Vagina (tissue), 2 donors: Measurements from ENCODE around the gene FIBCD1. TPM values are rescaled to one million over a fixed set of nuclear protein-coding genes. Genes with fewer than 3 reads are reported as not detected.

Source experiments
- DNase-seq, 2 donors: peaks; one replicate each; pipeline ENCODE4 v3.0.0-alpha.2; 2017; ENCODE audit errors: extremely low spot score in 2 of 2
- H3K27ac ChIP-seq: fragments of 200-600 bp; sonication (generic); one replicate; pipeline ENCODE4 v1.5.1; 2019
- H3K27me3 ChIP-seq: fragments of 200-600 bp; sonication (generic); one replicate; pipeline ENCODE4 v1.5.1; 2019
- H3K36me3 ChIP-seq, 2 donors: fragments of 200-600 bp; sonication (generic); one replicate each; pipeline ENCODE4 v1.5.1; 2017 to 2019
- H3K4me1 ChIP-seq: fragments of 200-600 bp; sonication (generic); one replicate; pipeline ENCODE4 v1.5.1; 2019
- H3K4me3 ChIP-seq, 2 donors: fragments of 200-600 bp; sonication (generic); 1 replicate in 1 of 2; 2 replicates in 1 of 2; pipeline ENCODE4 v1.5.1; 2016 to 2019
- H3K9me3 ChIP-seq: fragments of 200-600 bp; sonication (generic); one replicate; pipeline ENCODE4 v1.5.1; 2019
- POLR2A ChIP-seq, 2 donors: fragments of 450-650 bp; IDR thresholded peaks; one replicate each; pipeline ENCODE4 v1.6.1; 2017; ENCODE audit warnings: antibody characterized with exemption in 2 of 2, mild to moderate bottlenecking in 2 of 2, moderate library complexity in 2 of 2
- POLR2AphosphoS5 ChIP-seq, 2 donors: sonication (generic); formaldehyde crosslinking; IDR thresholded peaks; one replicate each; pipeline ENCODE4 v1.9.0; 2017; ENCODE audit warnings: antibody characterized with exemption in 2 of 2, mild to moderate bottlenecking in 2 of 2, low read depth in 1 of 2; ENCODE audit not compliant: insufficient read depth in 1 of 2
- intact Hi-C: fragments of 100-400 bp; cut with DNase I; formaldehyde crosslinking; loops from one replicate; pipeline ENCODE4 v1.15.1; 2023
- total RNA-seq: library from RNA; depleted of rRNA; stranded (reverse); fragments of >200 nt; gene quantifications from one replicate; pipeline ENCODE4 v1.2.3, GENCODE V29; 2016
- TF ChIP-seq, protein P1 (sequence below), 3 experiments: fragments of 450-650 bp in 2 of 3; fragments of 200-600 bp in 1 of 3; sonication (generic) in 1 of 3; IDR thresholded peaks; one replicate each; pipeline ENCODE4 v1.5.1; 2017 to 2019; ENCODE audit warnings: antibody characterized with exemption in 3 of 3, mild to moderate bottlenecking in 2 of 3, moderate library complexity in 2 of 3

Gene FIBCD1
- total RNA-seq, 1 donor from 2014 or later: not detected

DNA sequence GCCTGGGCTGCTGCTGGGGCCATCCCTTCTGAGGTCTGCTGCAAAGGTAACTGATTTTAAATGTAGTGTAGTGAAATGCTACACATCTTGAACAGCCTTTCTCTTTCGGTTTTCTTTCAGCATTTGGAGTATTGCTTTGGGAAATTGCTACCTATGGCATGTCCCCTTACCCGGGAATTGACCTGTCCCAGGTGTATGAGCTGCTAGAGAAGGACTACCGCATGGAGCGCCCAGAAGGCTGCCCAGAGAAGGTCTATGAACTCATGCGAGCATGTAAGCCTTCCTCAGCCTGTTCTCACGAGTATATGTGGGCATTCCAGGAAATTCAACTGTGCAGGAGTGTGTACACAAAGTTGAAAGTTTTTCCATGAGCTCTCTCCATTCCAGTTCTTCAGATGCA lies 60.8 kb downstream of the FIBCD1 start:
- no peak overlapping the region for H3K4me3 ChIP-seq
- no peak for DNase-seq
- intact Hi-C loops: loop anchor here (10.0 kb wide), 1 partner anchor 167 kb away; no protein-coding TSS in a partner anchor
- peaks cover 0 to 98% of the 10 kb centered on the region in 2 donors for H3K36me3 ChIP-seq
- no peak overlapping the region for H3K27ac ChIP-seq
- H3K4me1 ChIP-seq: no peaks in the 10 kb centered on the region
- TF ChIP-seq, protein P1, sequence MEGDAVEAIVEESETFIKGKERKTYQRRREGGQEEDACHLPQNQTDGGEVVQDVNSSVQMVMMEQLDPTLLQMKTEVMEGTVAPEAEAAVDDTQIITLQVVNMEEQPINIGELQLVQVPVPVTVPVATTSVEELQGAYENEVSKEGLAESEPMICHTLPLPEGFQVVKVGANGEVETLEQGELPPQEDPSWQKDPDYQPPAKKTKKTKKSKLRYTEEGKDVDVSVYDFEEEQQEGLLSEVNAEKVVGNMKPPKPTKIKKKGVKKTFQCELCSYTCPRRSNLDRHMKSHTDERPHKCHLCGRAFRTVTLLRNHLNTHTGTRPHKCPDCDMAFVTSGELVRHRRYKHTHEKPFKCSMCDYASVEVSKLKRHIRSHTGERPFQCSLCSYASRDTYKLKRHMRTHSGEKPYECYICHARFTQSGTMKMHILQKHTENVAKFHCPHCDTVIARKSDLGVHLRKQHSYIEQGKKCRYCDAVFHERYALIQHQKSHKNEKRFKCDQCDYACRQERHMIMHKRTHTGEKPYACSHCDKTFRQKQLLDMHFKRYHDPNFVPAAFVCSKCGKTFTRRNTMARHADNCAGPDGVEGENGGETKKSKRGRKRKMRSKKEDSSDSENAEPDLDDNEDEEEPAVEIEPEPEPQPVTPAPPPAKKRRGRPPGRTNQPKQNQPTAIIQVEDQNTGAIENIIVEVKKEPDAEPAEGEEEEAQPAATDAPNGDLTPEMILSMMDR (IDR thresholded peaks at IDR 0.05): no peak
- H3K9me3 ChIP-seq: no peaks in the 10 kb centered on the region
- no peaks in the 10 kb centered on the region for H3K27me3 ChIP-seq

DNA sequence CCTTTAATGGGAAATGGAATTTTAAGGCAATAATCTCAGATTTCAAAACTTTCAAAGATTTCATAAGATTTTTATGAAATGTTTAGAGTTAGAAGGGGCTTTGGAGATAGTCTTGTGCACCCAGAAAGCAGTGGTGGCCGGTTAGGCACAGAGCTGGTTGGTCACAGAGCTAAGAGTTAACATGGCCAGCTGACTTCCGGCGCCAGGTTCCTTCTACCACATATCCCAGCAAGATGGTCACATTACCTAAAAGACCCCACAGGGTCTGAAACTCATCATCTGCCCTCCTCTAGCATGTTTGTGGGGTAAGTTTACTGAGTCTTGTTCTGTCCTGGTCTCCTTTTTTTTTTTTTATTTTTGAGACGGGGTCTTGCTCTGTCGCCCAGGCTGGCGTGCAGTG lies 61.7 kb downstream of the FIBCD1 start:
- Histone ChIP-seq H3K9me3 (no peaks in the 10 kb centered on the region), H3K4me3 (no peak overlapping the region), H3K4me1 (no peaks in the 10 kb centered on the region), H3K27me3 (no peaks in the 10 kb centered on the region), H3K27ac (no peak overlapping the region), H3K36me3 (peaks cover 0 to 99% of the 10 kb centered on the region in 2 donors)
- intact Hi-C loops: loop anchor here (10.0 kb wide), 1 partner anchor 168 kb away; no protein-coding TSS in a partner anchor
- no peak for TF ChIP-seq POLR2AphosphoS5 (IDR thresholded peaks at IDR 0.05; ENCODE audit: insufficient read depth in 1 of 2, low read depth in 1 of 2)
- DNase-seq: no peak

DNA sequence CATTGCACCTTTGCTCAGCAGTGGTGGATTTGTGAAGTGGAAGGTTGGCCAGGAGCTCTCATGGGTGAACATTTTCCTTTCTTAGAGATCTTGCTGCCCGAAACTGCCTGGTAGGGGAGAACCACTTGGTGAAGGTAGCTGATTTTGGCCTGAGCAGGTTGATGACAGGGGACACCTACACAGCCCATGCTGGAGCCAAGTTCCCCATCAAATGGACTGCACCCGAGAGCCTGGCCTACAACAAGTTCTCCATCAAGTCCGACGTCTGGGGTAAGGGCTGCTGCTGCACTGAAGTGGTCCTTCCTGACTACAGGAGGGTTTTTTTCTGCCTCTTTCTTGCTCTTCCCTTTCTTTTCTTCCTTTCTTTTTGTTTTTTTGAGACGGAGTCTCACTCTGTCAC lies 64.3 kb downstream of the FIBCD1 start:
- intact Hi-C loops: loop anchor here (10.0 kb wide), 1 partner anchor 170 kb away; no protein-coding TSS in a partner anchor
- peaks cover 23% of the 10 kb centered on the region for H3K4me1 ChIP-seq
- TF ChIP-seq POLR2A (IDR thresholded peaks at IDR 0.05) (no peak), POLR2AphosphoS5 (IDR thresholded peaks at IDR 0.05; ENCODE audit: insufficient read depth in 1 of 2, low read depth in 1 of 2) (no peak)
- TF ChIP-seq, protein P1 (IDR thresholded peaks at IDR 0.05): no peak
- H3K36me3 ChIP-seq: peaks cover 0 to 81% of the 10 kb centered on the region in 2 donors
- DNase-seq: no peak
- no peaks in the 10 kb centered on the region for H3K9me3 ChIP-seq
- H3K27me3 ChIP-seq: no peaks in the 10 kb centered on the region
- no peak overlapping the region for H3K4me3 ChIP-seq
- H3K27ac ChIP-seq: no peak overlapping the region

DNA sequence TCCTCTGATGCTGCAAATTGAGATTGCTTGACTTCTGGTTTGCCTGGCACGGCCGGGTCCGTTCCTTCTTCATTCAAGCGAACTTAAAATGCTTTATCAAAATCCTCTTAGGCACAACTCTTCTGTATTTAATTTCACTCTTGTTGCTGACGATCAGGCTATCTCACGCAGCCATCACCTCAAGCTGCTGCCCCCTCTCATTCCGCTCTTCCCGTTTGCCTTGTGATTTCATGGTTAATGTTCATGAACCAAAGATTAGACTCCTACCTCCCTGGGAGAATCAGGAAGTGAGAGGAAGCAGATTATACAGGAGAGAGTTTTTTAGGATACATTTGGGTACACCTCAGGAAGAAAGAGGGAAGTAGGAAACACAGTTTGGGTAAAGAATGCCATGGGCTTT lies 65.1 kb downstream of the FIBCD1 start:
- Histone ChIP-seq H3K27ac (no peak overlapping the region), H3K4me3 (no peak overlapping the region), H3K4me1 (peaks cover 29% of the 10 kb centered on the region), H3K9me3 (no peaks in the 10 kb centered on the region), H3K27me3 (no peaks in the 10 kb centered on the region), H3K36me3 (peaks cover 0 to 72% of the 10 kb centered on the region in 2 donors)
- intact Hi-C loops: loop anchor here (10.0 kb wide), 1 partner anchor 171 kb away; no protein-coding TSS in a partner anchor
- TF ChIP-seq POLR2AphosphoS5 (IDR thresholded peaks at IDR 0.05; ENCODE audit: insufficient read depth in 1 of 2, low read depth in 1 of 2): no peak
- no peak for DNase-seq

DNA sequence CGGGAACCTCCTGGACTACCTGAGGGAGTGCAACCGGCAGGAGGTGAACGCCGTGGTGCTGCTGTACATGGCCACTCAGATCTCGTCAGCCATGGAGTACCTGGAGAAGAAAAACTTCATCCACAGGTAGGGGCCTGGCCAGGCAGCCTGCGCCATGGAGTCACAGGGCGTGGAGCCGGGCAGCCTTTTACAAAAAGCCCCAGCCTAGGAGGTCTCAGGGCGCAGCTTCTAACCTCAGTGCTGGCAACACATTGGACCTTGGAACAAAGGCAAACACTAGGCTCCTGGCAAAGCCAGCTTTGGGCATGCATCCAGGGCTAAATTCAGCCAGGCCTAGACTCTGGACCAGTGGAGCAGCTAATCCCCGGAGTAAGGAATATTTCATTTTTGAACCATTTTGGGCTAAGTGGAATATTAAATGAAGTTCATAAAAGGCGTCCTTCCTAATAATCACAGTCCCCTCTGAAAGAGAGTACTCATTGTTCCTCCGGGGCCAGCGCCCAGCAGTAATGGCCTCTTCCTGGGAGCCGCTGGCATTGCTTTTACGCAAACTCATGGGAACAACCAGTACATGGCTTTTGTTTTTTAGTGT lies 66.0 kb downstream of the FIBCD1 start:
- intact Hi-C loops: loop anchor here (10.0 kb wide), 1 partner anchor 172 kb away; no protein-coding TSS in a partner anchor
- H3K4me1 ChIP-seq: peaks cover 34% of the 10 kb centered on the region
- H3K36me3 ChIP-seq: peaks cover 0 to 63% of the 10 kb centered on the region in 2 donors

DNA sequence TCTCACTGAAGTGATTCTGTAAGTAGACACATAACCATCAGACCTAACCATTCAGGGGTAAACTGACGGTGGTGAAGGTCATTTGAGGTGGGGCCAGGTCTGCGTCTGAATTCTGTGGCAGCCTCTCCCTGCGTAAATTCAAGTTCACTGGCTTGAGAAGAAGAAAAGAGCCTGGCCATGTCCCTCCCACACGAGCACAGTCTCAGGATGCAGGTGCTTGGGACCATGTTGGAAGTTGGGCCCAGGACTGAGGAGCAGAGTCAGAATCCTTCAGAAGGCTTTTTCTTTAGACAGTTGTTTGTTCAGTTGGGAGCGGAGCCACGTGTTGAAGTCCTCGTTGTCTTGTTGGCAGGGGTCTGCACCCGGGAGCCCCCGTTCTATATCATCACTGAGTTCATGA lies 66.5 kb downstream of the FIBCD1 start:
- H3K27ac ChIP-seq: no peak overlapping the region
- H3K27me3 ChIP-seq: no peaks in the 10 kb centered on the region
- H3K9me3 ChIP-seq: no peaks in the 10 kb centered on the region
- H3K4me1 ChIP-seq: peaks cover 34% of the 10 kb centered on the region
- no peak overlapping the region for H3K4me3 ChIP-seq
- no peak for TF ChIP-seq POLR2A (IDR thresholded peaks at IDR 0.05)
- TF ChIP-seq, protein P1 (IDR thresholded peaks at IDR 0.05): no peak
- TF ChIP-seq POLR2AphosphoS5 (IDR thresholded peaks at IDR 0.05; ENCODE audit: insufficient read depth in 1 of 2, low read depth in 1 of 2): no peak
- DNase-seq: no peak
- H3K36me3 ChIP-seq: peaks cover 0 to 58% of the 10 kb centered on the region in 2 donors
- intact Hi-C loops: loop anchor here (10.0 kb wide), 1 partner anchor 172 kb away; no protein-coding TSS in a partner anchor

More for the DNA sequence above, 66.0 kb downstream of the FIBCD1 start:
- DNase-seq: no peak
- TF ChIP-seq POLR2A (IDR thresholded peaks at IDR 0.05) (no peak), POLR2AphosphoS5 (IDR thresholded peaks at IDR 0.05; ENCODE audit: insufficient read depth in 1 of 2, low read depth in 1 of 2) (no peak)
- TF ChIP-seq, protein P1 (IDR thresholded peaks at IDR 0.05): no peak
- H3K27me3 ChIP-seq: no peaks in the 10 kb centered on the region
- H3K4me3 ChIP-seq: no peak overlapping the region
- H3K9me3 ChIP-seq: no peaks in the 10 kb centered on the region
- H3K27ac ChIP-seq: no peak overlapping the region
